ENCODE results near the gene CEP170.
"Not testable (repeated sequence)": the region's sequence is repeated elsewhere in the genome, so short reads cannot be mapped to it uniquely, and the experiment has no call there.

DNA sequence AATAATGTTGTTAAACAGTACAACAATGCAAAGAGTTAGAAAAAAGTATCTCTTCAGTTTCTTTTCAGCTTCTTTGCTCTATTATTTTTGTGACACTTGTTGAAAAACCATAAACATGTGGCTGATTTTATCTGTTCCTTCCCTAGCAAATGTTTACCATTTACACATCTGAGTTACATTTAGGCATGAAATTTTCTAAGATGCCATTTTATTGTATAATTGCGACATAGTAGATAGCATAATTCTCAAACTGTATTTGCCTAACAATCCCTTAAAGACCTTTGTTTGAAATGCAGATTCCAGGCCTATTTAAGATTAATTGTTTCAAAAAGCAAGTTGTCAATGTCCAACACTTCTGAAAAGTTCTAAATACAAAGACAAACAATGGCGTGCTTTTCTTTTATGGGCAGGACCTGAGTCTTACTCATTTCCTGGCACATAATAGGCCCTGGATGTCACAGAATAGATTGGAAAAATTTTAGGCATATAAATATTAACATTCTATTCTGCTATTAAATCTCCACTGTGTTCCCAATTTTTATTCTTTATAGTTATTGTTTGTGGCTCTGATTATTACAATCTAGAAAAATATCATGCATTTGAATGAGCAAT is 81.2 kb downstream of the CEP170 start:
- not testable (repeated sequence) for TF ChIP-seq POLR2AphosphoS5 (IDR thresholded peaks at IDR 0.05; ENCODE audit: low read depth, low read length); TAF1 (IDR thresholded peaks at IDR 0.05; ENCODE audit: borderline replicate concordance, low read depth, low read length)
